Stimulated activated naive CD8-positive, alpha-beta T cell treated with anti-CD3 and anti-CD28 coated beads, Interleukin-15, Interleukin-2, amounts not matched to agents 100 U/mL and 50 U/mL, for 24 hours (primary cell): ENCODE results near the gene KHK.

ENCODE experiments used
- ATAC-seq: fragments of 150-1000 bp; cut with Tn5 transposase; one replicate; pipeline ENCODE4 v1.10.0; 2021
- DNase-seq: peaks from one replicate; pipeline ENCODE4 v3.0.0; 2021

Gene KHK

GRCh38 chr2:27086724-27087593 lies at the start of gene KHK:
Gene KHK (plus strand): TSS chr2:27086772. CDS start chr2:27087260, 488 bp downstream.
- ATAC-seq (peak; percentile 5), DNase-seq (peak; percentile 29)

- ATAC-seq (no peak), DNase-seq (no peak)
Observed at GRCh38 chr2:27038012-27038411, 48.6 kb upstream of the KHK start.

- DNase-seq, result no peak
- no peak for ATAC-seq
Observed at GRCh38 chr2:27038631-27039339, 47.8 kb upstream of the KHK start.

- ATAC-seq, result no peak
Observed at GRCh38 chr2:27039426-27039825, 47.1 kb upstream of the KHK start.

GRCh38 chr2:27039871-27040270 lies 46.7 kb upstream of the KHK start:
- DNase-seq, result no peak
- no peak for ATAC-seq

More at GRCh38 chr2:27039426-27039825, 47.1 kb upstream of the KHK start:
- DNase-seq, result no peak

- ATAC-seq (no peak), DNase-seq (no peak)
Observed at GRCh38 chr2:27040282-27040681, 46.3 kb upstream of the KHK start.

- DNase-seq (no peak), ATAC-seq (no peak)
Observed at GRCh38 chr2:27041752-27042151, 44.8 kb upstream of the KHK start.

- no peak for ATAC-seq
- no peak for DNase-seq
Observed at GRCh38 chr2:27042159-27042661, 44.4 kb upstream of the KHK start.

GRCh38 chr2:27042985-27043634 lies 43.5 kb upstream of the KHK start:
- DNase-seq, result no peak
- ATAC-seq, result no peak

- ATAC-seq (peak; percentile 31), DNase-seq (peak; percentile 84)
Observed at GRCh38 chr2:27049422-27050280, 36.9 kb upstream of the KHK start.

GRCh38 chr2:27050281-27050995 lies 36.1 kb upstream of the KHK start:
- peak; percentile 85 for DNase-seq
- ATAC-seq, result peak; percentile 78

GRCh38 chr2:27050996-27051901 lies 35.3 kb upstream of the KHK start, which contains the start of gene AGBL5:
Gene AGBL5 (plus strand): TSS chr2:27051668. CDS start chr2:27052959, 1,291 bp downstream.
- ATAC-seq (peak; percentile 78), DNase-seq (peak; percentile 93)

- DNase-seq (no peak), ATAC-seq (no peak)
Observed at GRCh38 chr2:27051902-27052645, 34.5 kb upstream of the KHK start.

GRCh38 chr2:27053321-27053720 lies 33.3 kb upstream of the KHK start:
- ATAC-seq, result no peak
- DNase-seq, result no peak

- DNase-seq (no peak), ATAC-seq (no peak)
Observed at GRCh38 chr2:27053776-27054175, 32.8 kb upstream of the KHK start.

GRCh38 chr2:27054721-27055120 lies 31.9 kb upstream of the KHK start:
- ATAC-seq (no peak), DNase-seq (no peak)

- ATAC-seq (no peak), DNase-seq (no peak)
Observed at GRCh38 chr2:27057184-27057583, 29.4 kb upstream of the KHK start.

GRCh38 chr2:27058210-27058609 lies 28.4 kb upstream of the KHK start:
- no peak for DNase-seq
- ATAC-seq, result no peak
